GM19238 (cell line): ENCODE measurements around the gene VPS29.
"Not testable (repeated sequence)": the region's sequence is repeated elsewhere in the genome, so short reads cannot be mapped to it uniquely, and the experiment has no call there.

ENCODE experiments used
- DNase-seq: peaks from one replicate; pipeline ENCODE4 v3.0.0; 2011; ENCODE audit warnings: low spot score; ENCODE audit not compliant: insufficient read length

VPS29 gene

GRCh38 chr12:110528277-110528839 is 26.4 kb upstream of the VPS29 start:
- DNase-seq = no peak

GRCh38 chr12:110520876-110521712 is 19.2 kb upstream of the VPS29 start:
- DNase-seq = not testable (repeated sequence)

GRCh38 chr12:110518014-110518413 is 16.1 kb upstream of the VPS29 start:
- DNase-seq = not testable (repeated sequence)

- DNase-seq = no peak
Observed at GRCh38 chr12:110516995-110517394, 15.1 kb upstream of the VPS29 start.

- DNase-seq = no peak
Observed at GRCh38 chr12:110514363-110514762, 12.5 kb upstream of the VPS29 start.

- DNase-seq = no peak
Observed at GRCh38 chr12:110513842-110514241, 11.9 kb upstream of the VPS29 start.

GRCh38 chr12:110508071-110508586 is 6.2 kb upstream of the VPS29 start:
- no peak for DNase-seq

- DNase-seq = no peak
Observed at GRCh38 chr12:110505332-110505731, 3.4 kb upstream of the VPS29 start.

GRCh38 chr12:110503432-110503831 is 1.5 kb upstream of the VPS29 start:
- DNase-seq = no peak

GRCh38 chr12:110501399-110501751 is 536 bp downstream of the VPS29 start:
- no peak for DNase-seq

GRCh38 chr12:110498984-110499706 is 2.8 kb downstream of the VPS29 start:
- DNase-seq = no peak

GRCh38 chr12:110475426-110475825 is 26.5 kb downstream of the VPS29 start:
- no peak for DNase-seq

- peak; percentile 84 for DNase-seq
Observed at GRCh38 chr12:110468214-110469048, 33.5 kb downstream of the VPS29 start, which contains the start of the genes FAM216A and GPN3. FAM216A (plus strand) TSS chr12:110468845; CDS start chr12:110468876, 31 bp downstream. GPN3 (minus strand) TSS chr12:110468257; CDS start chr12:110468203, 54 bp downstream.

- DNase-seq = no peak
Observed at GRCh38 chr12:110467847-110468213, 34.1 kb downstream of the VPS29 start.

- no peak for DNase-seq
Observed at GRCh38 chr12:110466791-110467190, 35.1 kb downstream of the VPS29 start.

GRCh38 chr12:110465765-110466164 is 36.1 kb downstream of the VPS29 start:
- DNase-seq = not testable (repeated sequence)

GRCh38 chr12:110465024-110465423 is 36.9 kb downstream of the VPS29 start:
- no peak for DNase-seq

GRCh38 chr12:110461189-110461588 is 40.7 kb downstream of the VPS29 start:
- not testable (repeated sequence) for DNase-seq

- DNase-seq = no peak
Observed at GRCh38 chr12:110458756-110459155, 43.2 kb downstream of the VPS29 start.

- no peak for DNase-seq
Observed at GRCh38 chr12:110453569-110454296, 48.2 kb downstream of the VPS29 start.
